ENCODE results near the gene SSBP3.

Gene SSBP3

GRCh38 chr1:54408147-54409066, 2.2 kb upstream of the SSBP3 start:
- H3K27ac ChIP-seq (ENCODE audit: low read depth, low read length): peak overlapping the region; percentile 82
- H3K9ac ChIP-seq (ENCODE audit: low read length): no peak overlapping the region
- H3K4me3 ChIP-seq (ENCODE audit: low read length): no peak overlapping the region
- H3K36me3 ChIP-seq (ENCODE audit: control insufficient read depth, insufficient read depth, low read length): no peaks in the 10 kb centered on the region
- no peaks in the 10 kb centered on the region for H3K27me3 ChIP-seq (ENCODE audit: control insufficient read depth, insufficient read depth, low read length)
- peaks cover 22% of the 10 kb centered on the region for H3K4me1 ChIP-seq (ENCODE audit: control insufficient read depth, insufficient read depth, low read length)

- Histone ChIP-seq H3K4me3 (ENCODE audit: low read length) (peak overlapping the region; percentile 87), H3K9ac (ENCODE audit: low read length) (no peak overlapping the region), H3K4me1 (ENCODE audit: control insufficient read depth, insufficient read depth, low read length) (peaks cover 22% of the 10 kb centered on the region), H3K36me3 (ENCODE audit: control insufficient read depth, insufficient read depth, low read length) (no peaks in the 10 kb centered on the region), H3K27ac (ENCODE audit: low read depth, low read length) (peak overlapping the region; percentile 82), H3K27me3 (ENCODE audit: control insufficient read depth, insufficient read depth, low read length) (no peaks in the 10 kb centered on the region)
Measured at GRCh38 chr1:54407404-54408146, 1.4 kb upstream of the SSBP3 start.

- H3K9ac ChIP-seq (ENCODE audit: low read length): no peak overlapping the region
- H3K4me3 ChIP-seq (ENCODE audit: low read length): peak overlapping the region; percentile 87
- peak overlapping the region; percentile 82 for H3K27ac ChIP-seq (ENCODE audit: low read depth, low read length)
- no peaks in the 10 kb centered on the region for H3K27me3 ChIP-seq (ENCODE audit: control insufficient read depth, insufficient read depth, low read length)
- H3K36me3 ChIP-seq (ENCODE audit: control insufficient read depth, insufficient read depth, low read length): no peaks in the 10 kb centered on the region
- H3K4me1 ChIP-seq (ENCODE audit: control insufficient read depth, insufficient read depth, low read length): peaks cover 22% of the 10 kb centered on the region
Measured at GRCh38 chr1:54407154-54407403, 885 bp upstream of the SSBP3 start.

- Histone ChIP-seq H3K36me3 (ENCODE audit: control insufficient read depth, insufficient read depth, low read length) (no peaks in the 10 kb centered on the region), H3K27ac (ENCODE audit: low read depth, low read length) (no peak overlapping the region), H3K4me1 (ENCODE audit: control insufficient read depth, insufficient read depth, low read length) (peaks cover 22% of the 10 kb centered on the region), H3K9ac (ENCODE audit: low read length) (no peak overlapping the region), H3K27me3 (ENCODE audit: control insufficient read depth, insufficient read depth, low read length) (no peaks in the 10 kb centered on the region), H3K4me3 (ENCODE audit: low read length) (peak overlapping the region; percentile 21)
Measured at GRCh38 chr1:54405898-54406293, 298 bp downstream of the SSBP3 start.

- H3K27ac ChIP-seq (ENCODE audit: low read depth, low read length): peak overlapping the region; percentile 15
- peak overlapping the region; percentile 16 for H3K9ac ChIP-seq (ENCODE audit: low read length)
- H3K4me1 ChIP-seq (ENCODE audit: control insufficient read depth, insufficient read depth, low read length): peaks cover 22% of the 10 kb centered on the region
- H3K4me3 ChIP-seq (ENCODE audit: low read length): peak overlapping the region; percentile 69
- H3K27me3 ChIP-seq (ENCODE audit: control insufficient read depth, insufficient read depth, low read length): no peaks in the 10 kb centered on the region
- H3K36me3 ChIP-seq (ENCODE audit: control insufficient read depth, insufficient read depth, low read length): no peaks in the 10 kb centered on the region
Measured at GRCh38 chr1:54404939-54405897, 976 bp downstream of the SSBP3 start.

- H3K4me3 ChIP-seq (ENCODE audit: low read length): peak overlapping the region; percentile 47
- no peak overlapping the region for H3K9ac ChIP-seq (ENCODE audit: low read length)
- no peaks in the 10 kb centered on the region for H3K27me3 ChIP-seq (ENCODE audit: control insufficient read depth, insufficient read depth, low read length)
- H3K27ac ChIP-seq (ENCODE audit: low read depth, low read length): no peak overlapping the region
- H3K36me3 ChIP-seq (ENCODE audit: control insufficient read depth, insufficient read depth, low read length): peaks cover 6% of the 10 kb centered on the region
- H3K4me1 ChIP-seq (ENCODE audit: control insufficient read depth, insufficient read depth, low read length): peaks cover 22% of the 10 kb centered on the region
Measured at GRCh38 chr1:54404263-54404662, 1.9 kb downstream of the SSBP3 start.

GRCh38 chr1:54403808-54404261, 2.4 kb downstream of the SSBP3 start:
- peak overlapping the region; percentile 7 for H3K4me3 ChIP-seq (ENCODE audit: low read length)
- no peak overlapping the region for H3K9ac ChIP-seq (ENCODE audit: low read length)
- no peaks in the 10 kb centered on the region for H3K27me3 ChIP-seq (ENCODE audit: control insufficient read depth, insufficient read depth, low read length)
- H3K27ac ChIP-seq (ENCODE audit: low read depth, low read length): no peak overlapping the region
- H3K4me1 ChIP-seq (ENCODE audit: control insufficient read depth, insufficient read depth, low read length): peaks cover 18% of the 10 kb centered on the region
- peaks cover 10% of the 10 kb centered on the region for H3K36me3 ChIP-seq (ENCODE audit: control insufficient read depth, insufficient read depth, low read length)

- Histone ChIP-seq H3K36me3 (ENCODE audit: control insufficient read depth, insufficient read depth, low read length) (peaks cover 14% of the 10 kb centered on the region), H3K4me1 (ENCODE audit: control insufficient read depth, insufficient read depth, low read length) (peaks cover 14% of the 10 kb centered on the region), H3K4me3 (ENCODE audit: low read length) (peak overlapping the region; percentile 7), H3K27ac (ENCODE audit: low read depth, low read length) (no peak overlapping the region), H3K9ac (ENCODE audit: low read length) (no peak overlapping the region), H3K27me3 (ENCODE audit: control insufficient read depth, insufficient read depth, low read length) (no peaks in the 10 kb centered on the region)
Measured at GRCh38 chr1:54403405-54403804, 2.8 kb downstream of the SSBP3 start.

GRCh38 chr1:54402896-54403295, 3.3 kb downstream of the SSBP3 start:
- Histone ChIP-seq H3K4me1 (ENCODE audit: control insufficient read depth, insufficient read depth, low read length) (peaks cover 9% of the 10 kb centered on the region), H3K27ac (ENCODE audit: low read depth, low read length) (no peak overlapping the region), H3K9ac (ENCODE audit: low read length) (no peak overlapping the region), H3K36me3 (ENCODE audit: control insufficient read depth, insufficient read depth, low read length) (peaks cover 17% of the 10 kb centered on the region), H3K27me3 (ENCODE audit: control insufficient read depth, insufficient read depth, low read length) (no peaks in the 10 kb centered on the region), H3K4me3 (ENCODE audit: low read length) (peak overlapping the region; percentile 6)

- Histone ChIP-seq H3K27ac (ENCODE audit: low read depth, low read length) (no peak overlapping the region), H3K27me3 (ENCODE audit: control insufficient read depth, insufficient read depth, low read length) (no peaks in the 10 kb centered on the region), H3K4me1 (ENCODE audit: control insufficient read depth, insufficient read depth, low read length) (peaks cover 14% of the 10 kb centered on the region), H3K9ac (ENCODE audit: low read length) (no peak overlapping the region), H3K36me3 (ENCODE audit: control insufficient read depth, insufficient read depth, low read length) (peaks cover 17% of the 10 kb centered on the region), H3K4me3 (ENCODE audit: low read length) (no peak overlapping the region)
Measured at GRCh38 chr1:54401799-54402198, 4.4 kb downstream of the SSBP3 start.

GRCh38 chr1:54400329-54400728, 5.9 kb downstream of the SSBP3 start:
- no peak overlapping the region for H3K27ac ChIP-seq (ENCODE audit: low read depth, low read length)
- H3K27me3 ChIP-seq (ENCODE audit: control insufficient read depth, insufficient read depth, low read length): no peaks in the 10 kb centered on the region
- no peak overlapping the region for H3K4me3 ChIP-seq (ENCODE audit: low read length)
- H3K36me3 ChIP-seq (ENCODE audit: control insufficient read depth, insufficient read depth, low read length): peaks cover 17% of the 10 kb centered on the region
- no peak overlapping the region for H3K9ac ChIP-seq (ENCODE audit: low read length)
- peaks cover 14% of the 10 kb centered on the region for H3K4me1 ChIP-seq (ENCODE audit: control insufficient read depth, insufficient read depth, low read length)

GRCh38 chr1:54399765-54400164, 6.4 kb downstream of the SSBP3 start:
- Histone ChIP-seq H3K27me3 (ENCODE audit: control insufficient read depth, insufficient read depth, low read length) (no peaks in the 10 kb centered on the region), H3K36me3 (ENCODE audit: control insufficient read depth, insufficient read depth, low read length) (peaks cover 17% of the 10 kb centered on the region), H3K27ac (ENCODE audit: low read depth, low read length) (no peak overlapping the region), H3K4me3 (ENCODE audit: low read length) (no peak overlapping the region), H3K9ac (ENCODE audit: low read length) (no peak overlapping the region), H3K4me1 (ENCODE audit: control insufficient read depth, insufficient read depth, low read length) (peaks cover 14% of the 10 kb centered on the region)
